Activated CD8-positive, alpha-beta memory T cell treated with anti-CD3 and anti-CD28 coated beads for 24 hours (primary cell): ENCODE measurements around the gene DSE.
A peak's percentile ranks its signal among the peaks of the same experiment; 100 is the strongest.

Experiments
- DNase-seq: peaks from one replicate; pipeline ENCODE4 v3.0.0-alpha.2; 2020

DSE gene

GRCh38 chr6:116450185-116450710 lies 79.5 kb downstream of the DSE start:
- no peak for DNase-seq

GRCh38 chr6:116450769-116451740 lies 80.3 kb downstream of the DSE start:
- no peak for DNase-seq

- no peak for DNase-seq
Observed at GRCh38 chr6:116451916-116452315, 81.2 kb downstream of the DSE start.

- no peak for DNase-seq
Observed at GRCh38 chr6:116452531-116452930, 81.8 kb downstream of the DSE start.

- no peak for DNase-seq
Observed at GRCh38 chr6:116456106-116456505, 85.4 kb downstream of the DSE start.

GRCh38 chr6:116456927-116457326 lies 86.2 kb downstream of the DSE start:
- DNase-seq, result no peak

- DNase-seq, result no peak
Observed at GRCh38 chr6:116458264-116458663, 87.5 kb downstream of the DSE start.

GRCh38 chr6:116459927-116460326 lies 89.2 kb downstream of the DSE start:
- DNase-seq, result no peak

- no peak for DNase-seq
Observed at GRCh38 chr6:116461331-116461931, 90.7 kb downstream of the DSE start, which contains the start of gene CALHM6. Gene CALHM6, plus strand, starts transcription at chr6:116461375. Its CDS starts 555 bp downstream, at chr6:116461930.

GRCh38 chr6:116461932-116462885 lies 91.5 kb downstream of the DSE start:
- DNase-seq, result peak; percentile 83

- no peak for DNase-seq
Observed at GRCh38 chr6:116463301-116463700, 92.6 kb downstream of the DSE start.

- no peak for DNase-seq
Observed at GRCh38 chr6:116465246-116465645, 94.5 kb downstream of the DSE start.

- no peak for DNase-seq
Observed at GRCh38 chr6:116467096-116467495, 96.3 kb downstream of the DSE start.

- DNase-seq, result no peak
Observed at GRCh38 chr6:116467514-116467913, 96.8 kb downstream of the DSE start.

GRCh38 chr6:116468293-116468692 lies 97.5 kb downstream of the DSE start:
- no peak for DNase-seq

GRCh38 chr6:116471531-116471930 lies 100.8 kb downstream of the DSE start:
- no peak for DNase-seq

GRCh38 chr6:116472706-116473105 lies 102.0 kb downstream of the DSE start:
- no peak for DNase-seq

- DNase-seq, result no peak
Observed at GRCh38 chr6:116475141-116475540, 104.4 kb downstream of the DSE start.

GRCh38 chr6:116476002-116476678 lies 105.4 kb downstream of the DSE start:
- no peak for DNase-seq

- DNase-seq, result no peak
Observed at GRCh38 chr6:116482780-116483179, 112.0 kb downstream of the DSE start.

GRCh38 chr6:116483616-116484015 lies 112.9 kb downstream of the DSE start:
- DNase-seq, result no peak

GRCh38 chr6:116485559-116486184 lies 114.9 kb downstream of the DSE start:
- no peak for DNase-seq
